HG02571 (cell line): Measurements from ENCODE around the gene C1orf174.

Experiments
- ATAC-seq: cut with Tn5 transposase; IDR thresholded peaks from one replicate; pipeline ENCODE4 v1.9.1; 2021; ENCODE audit warnings: mild to moderate bottlenecking, moderate library complexity; ENCODE audit not compliant: unreplicated experiment

The C1orf174 gene

DNA sequence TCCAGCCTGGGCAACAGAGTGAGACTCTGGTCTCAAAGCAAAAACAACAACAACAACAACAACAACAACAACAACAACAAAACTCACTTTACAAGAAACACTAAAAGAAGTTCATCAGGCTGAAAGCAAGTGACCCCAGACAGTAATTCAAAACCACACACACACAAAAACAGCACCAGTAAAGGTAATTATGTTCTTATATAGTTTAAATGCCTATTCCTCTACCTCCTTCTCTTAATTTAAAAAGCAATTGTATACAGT lies 1.7 kb downstream of the C1orf174 start:
- ATAC-seq = no peak

DNA sequence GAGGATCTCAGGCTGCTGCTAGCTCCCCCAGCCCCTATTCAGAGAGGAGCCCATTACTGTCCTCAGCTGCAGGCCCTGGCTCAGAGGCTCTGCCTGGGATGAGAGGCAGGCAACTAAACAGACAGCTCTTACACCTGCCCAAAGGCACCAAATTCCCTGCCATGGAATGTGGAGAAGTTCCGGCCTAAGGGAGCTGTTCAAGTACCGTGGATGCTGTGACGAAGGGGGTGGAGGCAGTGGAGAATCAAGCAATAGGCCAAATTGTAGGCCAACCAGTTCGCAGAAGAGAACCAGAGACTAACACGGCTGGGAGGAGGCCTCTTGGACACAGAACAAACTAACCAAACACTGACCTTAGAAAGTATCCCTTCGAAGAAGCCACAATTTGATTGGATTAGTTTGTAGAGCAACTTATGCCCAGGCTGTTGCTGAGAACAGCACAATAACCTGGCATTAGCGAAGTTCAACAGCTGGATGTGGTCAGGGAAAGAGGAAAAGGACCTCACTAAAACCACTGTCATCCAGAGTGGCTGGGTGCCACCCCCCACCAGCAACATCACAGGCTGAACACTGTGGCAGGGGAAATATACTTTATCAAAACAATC lies 3.6 kb downstream of the C1orf174 start:
- no peak for ATAC-seq

DNA sequence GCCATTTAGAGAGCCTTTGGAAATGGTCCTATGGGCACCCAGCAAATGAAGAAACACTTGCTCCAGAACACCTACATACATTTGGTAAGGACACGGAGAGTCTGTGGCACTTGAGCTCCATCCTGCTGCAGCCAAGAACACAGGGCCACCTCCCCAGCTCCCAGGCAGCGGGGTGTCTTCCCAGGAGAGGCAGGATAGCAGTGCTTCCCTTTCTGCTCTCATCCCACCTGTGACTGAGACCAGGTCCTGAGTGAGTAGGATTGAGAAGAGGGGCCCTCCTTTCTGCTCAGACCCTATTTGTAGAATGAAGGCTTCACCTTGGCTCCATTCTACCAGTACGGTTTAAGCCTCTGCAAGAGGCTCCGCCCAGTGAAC lies 4.1 kb downstream of the C1orf174 start:
- no peak for ATAC-seq

DNA sequence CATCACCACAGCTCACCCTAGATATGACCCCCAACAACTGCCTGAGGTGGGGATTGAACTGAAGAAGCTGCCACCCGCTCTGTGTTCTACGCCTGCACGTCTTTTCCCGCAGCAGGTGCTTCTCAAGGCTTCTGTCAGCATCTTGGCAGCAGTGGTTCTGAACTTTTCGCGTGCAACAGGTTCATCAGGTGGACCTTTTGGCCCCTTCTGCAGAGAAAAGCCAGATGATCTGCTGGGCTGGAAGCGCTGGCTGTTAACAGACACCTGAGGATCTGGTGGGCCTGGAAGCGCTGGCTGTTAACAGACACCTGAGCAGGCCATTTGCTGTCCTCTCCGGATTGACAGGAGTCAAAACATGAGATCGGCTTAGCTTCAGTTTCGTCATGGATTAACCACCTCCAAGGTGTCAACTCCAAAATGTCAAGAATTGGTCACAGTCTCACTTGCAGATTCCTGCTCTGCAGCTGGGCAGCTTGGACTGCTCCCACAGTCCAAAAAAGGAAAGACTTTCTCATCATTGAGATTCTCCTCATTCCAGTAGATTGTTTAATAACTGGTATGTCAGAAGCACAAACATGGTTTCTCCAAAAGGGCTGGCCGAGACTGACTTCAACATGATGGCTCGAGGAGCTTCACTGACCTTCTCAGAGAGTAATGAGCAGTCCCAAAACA lies 4.7 kb downstream of the C1orf174 start:
- ATAC-seq = no peak

DNA sequence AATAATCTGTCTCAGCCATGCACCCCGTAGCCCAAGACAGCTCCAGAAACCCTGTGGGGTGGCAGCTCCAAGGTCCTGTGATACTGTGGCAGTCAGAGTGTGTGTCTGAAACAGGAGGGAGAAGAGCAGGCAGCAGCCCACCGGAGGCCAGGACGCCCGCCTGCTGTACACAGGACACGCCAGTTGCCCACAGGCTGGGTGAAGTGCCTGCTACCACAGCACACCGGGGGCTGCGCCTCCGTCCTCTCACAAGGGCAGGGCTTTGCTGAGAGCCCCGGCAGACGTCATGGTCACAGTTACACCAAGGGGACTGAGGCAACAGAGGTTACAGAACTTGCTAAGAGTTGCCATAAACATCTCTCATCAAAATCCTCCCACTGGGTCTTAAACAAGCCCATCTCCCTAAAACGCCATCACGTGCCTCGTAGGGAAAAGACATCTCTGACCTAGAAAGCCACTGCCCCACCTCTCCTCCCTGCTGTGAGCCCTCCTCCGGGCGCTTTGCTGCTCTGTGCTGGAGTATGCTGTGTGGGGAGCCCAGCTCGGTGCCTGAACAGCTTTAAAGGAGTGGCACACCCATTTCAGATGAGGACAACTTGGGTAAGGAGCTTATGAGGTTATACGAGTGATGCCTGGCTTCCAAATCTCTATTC lies 5.3 kb downstream of the C1orf174 start:
- no peak for ATAC-seq

DNA sequence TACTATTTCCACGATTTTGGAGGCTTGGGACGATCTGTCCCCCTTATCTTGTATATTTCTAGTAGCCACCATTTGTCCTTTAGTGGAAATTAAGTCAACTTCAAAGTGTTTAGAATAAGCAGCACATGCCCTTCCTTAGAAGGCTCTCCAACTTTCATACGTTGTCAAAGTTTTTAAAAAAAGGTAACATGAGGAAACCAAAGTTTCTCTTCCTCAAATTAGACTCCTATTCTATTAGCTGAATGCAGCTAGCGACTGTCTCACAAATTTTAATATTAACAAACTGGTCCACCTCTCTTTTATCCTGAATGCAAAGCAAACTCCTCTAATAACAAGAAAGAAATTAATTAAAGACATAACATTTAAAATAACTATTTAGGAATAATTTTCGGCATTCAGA lies 6.9 kb downstream of the C1orf174 start:
- no peak for ATAC-seq

DNA sequence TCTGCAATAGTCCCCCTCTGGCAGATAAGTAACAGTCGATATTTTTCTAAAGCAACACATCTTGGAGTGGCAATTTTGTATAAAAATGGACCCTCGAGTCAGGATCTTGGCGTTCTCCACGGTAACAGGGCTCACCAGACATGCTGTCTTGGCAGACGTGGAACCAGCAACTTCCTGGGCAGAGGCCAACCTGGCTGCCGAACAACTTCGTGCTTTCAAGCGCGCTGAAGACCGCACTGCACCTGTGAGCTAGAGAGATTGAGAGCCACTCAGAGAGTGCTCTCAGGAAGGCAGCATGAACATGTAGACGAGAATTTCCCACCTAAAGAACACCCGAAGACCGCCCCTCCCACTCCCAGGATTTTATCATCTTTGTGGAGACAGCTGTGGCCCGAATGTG lies 7.3 kb downstream of the C1orf174 start:
- ATAC-seq = no peak

DNA sequence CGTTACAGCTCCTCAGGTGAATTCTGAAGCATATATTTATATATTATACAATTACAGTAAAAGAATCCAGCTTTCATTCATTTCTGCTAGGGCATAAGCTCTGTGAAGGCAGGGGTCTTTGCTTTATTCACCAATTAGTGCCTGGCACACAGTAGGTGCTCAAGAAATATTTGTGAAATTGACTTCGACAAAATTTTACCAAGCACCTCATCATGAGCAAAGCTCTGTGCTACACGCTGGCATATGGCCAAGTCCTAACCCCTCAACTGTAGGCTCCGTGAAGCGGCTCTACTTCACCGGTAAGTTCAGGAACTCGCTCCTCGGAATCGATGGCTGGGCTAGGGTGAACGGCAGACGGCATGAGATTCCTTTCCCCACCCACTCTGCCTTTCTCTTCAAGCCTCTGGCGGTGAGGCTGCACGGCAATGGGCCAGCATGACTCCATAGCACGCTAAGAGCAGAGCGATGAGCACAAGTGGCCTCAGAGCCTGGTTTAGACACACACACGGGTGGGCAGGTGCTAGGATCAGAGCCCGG lies 8.7 kb downstream of the C1orf174 start:
- no peak for ATAC-seq

DNA sequence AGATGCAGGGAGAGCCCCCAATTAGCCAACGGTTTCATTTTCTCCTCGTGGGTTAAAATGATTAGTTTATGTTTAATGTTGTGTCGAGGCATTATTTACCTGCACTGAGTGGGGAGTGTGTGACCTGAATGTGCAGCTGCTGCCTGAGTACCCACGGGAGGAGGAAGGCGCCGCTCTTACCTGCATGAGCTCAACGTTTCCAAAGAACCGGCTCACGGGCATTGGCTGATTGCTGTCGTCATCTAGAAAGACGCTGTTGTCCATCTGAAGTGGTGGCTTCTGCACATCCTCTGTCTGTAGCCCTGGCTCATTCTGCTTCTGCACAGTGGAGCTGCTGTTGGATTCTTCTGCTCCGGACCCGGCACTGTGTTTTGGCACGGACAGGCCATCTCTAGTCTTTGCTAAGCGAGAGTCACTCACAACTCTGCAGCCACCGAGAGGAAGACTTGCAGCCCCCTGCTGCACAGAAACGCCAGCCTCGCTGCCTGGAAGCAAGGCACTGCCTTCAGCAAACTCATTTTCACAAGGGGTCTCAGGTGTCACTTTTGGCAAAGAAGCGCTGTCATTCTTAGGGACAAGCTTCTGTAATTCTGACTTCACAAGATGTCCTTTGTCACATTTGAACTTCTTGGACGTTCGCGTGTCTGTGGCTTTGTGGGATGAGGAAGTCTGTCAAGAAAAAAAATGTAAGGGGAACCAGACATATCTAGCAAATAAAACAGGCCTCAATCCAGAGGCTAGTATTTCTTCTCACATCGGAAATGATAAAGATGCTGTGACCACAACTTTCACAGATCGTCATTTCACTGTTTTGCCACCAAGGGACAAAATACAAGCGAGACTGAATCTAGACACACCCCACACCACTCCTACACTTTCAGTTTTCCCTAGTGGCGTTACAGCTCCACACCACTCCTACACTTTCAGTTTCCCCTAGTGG lies 9.4 kb downstream of the C1orf174 start:
- no peak for ATAC-seq

DNA sequence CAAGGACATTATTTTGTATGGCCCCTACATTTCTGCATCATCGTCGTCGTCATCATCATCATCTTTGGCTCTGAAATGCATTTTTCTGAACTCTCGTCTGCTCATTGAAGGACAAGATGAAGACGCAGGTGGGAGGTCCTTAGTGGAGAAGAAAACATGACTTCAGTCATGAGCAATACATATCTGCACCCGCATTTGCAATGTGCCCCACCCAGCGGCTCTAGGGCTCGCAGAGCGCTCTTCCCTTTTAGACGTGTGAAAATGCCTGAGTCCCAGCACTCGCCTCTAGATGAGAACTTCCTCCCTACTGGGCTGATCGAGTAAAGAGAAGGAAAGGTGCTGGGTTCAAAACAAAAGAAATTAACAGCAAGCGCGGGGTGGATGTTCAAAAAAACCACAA lies 10.1 kb downstream of the C1orf174 start:
- ATAC-seq = no peak

DNA sequence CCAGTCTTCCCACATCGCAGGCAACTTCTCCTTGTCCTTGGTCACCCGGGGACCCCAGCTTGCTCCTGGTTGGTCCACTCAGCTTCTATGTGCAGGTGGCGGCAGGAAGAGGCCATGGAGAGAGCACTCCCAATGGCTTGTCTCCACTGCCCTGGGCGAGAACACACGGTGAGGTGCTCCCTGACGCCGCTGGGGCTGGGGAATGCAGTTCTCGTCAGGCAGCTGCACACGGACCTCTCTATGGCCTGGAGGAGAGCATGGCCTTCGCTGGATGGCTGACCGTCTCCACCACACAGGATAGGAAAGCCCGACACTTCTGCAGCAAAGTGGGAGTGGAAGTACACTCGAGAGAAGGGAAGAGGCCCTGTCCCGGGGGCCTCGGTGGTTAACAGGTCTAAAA lies 11.8 kb downstream of the C1orf174 start:
- no peak for ATAC-seq

DNA sequence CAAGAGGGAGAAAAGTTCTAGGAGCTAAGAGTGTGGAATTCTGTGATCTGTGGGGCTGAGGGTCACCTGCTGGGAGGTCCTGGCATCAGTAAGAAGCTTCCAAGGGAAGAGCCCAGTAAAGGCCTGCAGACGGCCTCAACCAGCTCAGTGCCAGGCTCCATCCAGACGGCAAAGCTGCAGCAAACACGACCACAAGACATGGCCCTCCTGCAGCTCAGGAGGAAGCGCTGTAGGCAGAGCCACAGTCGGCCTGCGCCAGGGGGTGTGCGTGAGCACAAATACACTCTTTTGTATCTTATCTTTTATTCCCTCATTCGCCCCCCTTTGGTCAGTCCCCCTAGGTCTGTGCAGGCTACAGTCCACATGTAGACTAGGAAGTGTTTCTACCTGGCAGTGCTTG lies 13.4 kb downstream of the C1orf174 start:
- no peak for ATAC-seq

DNA sequence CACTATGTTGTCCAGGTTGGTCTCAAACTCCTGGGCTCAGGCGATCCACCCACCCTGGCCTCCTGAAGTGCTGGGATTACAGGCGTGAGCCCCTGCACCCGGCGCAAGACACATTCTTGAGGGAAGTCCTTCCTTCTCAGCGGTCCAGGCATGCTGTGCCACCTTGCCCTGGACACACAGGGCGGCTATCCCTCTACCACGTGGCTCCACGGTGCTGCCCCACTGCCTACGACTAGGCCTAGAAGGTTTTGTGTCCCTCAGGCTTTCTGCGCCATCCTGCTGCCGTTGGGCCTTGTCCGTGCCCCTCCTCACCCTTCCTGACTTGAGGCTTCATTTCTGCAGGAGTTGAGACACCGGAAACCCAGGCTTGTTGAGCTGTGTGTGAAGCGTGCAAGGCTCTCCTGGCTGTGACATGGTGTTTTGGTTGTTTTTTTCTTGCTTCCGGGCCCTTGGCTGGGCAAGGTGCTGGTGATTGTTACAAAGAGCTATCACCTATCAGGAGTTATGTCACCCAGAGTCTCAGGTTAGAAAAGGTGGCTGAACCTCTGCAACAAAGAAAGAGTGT lies 13.9 kb downstream of the C1orf174 start:
- no peak for ATAC-seq

DNA sequence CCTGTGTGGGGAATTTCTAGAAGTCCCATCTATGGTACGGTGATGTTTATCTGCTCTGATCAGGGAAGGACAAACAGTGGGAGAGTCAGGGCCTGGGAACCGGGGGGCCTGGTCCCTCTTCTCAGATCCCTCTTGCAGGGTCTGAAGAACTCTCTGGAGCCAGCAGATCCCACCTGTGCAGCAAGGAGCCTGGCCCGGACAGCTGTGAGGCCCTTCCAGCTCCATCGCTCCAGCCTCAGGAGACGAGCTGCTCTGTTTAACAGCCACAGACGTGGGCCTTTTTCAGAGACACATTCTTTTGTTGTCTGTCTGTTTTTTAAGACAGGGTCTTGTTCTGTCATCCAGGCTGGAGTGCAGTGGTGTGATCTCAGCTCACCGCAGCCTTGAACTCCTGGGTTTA lies 14.5 kb downstream of the C1orf174 start:
- ATAC-seq = no peak

DNA sequence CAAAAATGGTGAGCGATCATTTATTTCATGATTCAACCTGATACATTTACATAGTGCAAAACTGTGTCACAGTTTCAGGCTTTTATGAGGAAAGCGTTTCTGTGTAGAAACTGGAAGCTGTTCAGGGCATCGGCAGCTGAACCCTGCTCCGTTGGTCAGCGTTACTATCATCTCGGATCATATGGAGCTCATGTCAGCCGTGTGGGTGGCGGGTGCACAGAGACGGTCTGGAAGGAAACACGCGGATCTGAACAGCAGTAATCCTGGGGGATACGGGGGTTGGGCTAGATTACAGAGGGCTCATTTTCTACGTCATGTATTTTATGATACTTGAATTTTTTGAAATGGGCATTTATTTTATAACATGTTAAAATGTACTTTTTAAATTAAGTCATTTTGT lies 15.1 kb downstream of the C1orf174 start:
- no peak for ATAC-seq

DNA sequence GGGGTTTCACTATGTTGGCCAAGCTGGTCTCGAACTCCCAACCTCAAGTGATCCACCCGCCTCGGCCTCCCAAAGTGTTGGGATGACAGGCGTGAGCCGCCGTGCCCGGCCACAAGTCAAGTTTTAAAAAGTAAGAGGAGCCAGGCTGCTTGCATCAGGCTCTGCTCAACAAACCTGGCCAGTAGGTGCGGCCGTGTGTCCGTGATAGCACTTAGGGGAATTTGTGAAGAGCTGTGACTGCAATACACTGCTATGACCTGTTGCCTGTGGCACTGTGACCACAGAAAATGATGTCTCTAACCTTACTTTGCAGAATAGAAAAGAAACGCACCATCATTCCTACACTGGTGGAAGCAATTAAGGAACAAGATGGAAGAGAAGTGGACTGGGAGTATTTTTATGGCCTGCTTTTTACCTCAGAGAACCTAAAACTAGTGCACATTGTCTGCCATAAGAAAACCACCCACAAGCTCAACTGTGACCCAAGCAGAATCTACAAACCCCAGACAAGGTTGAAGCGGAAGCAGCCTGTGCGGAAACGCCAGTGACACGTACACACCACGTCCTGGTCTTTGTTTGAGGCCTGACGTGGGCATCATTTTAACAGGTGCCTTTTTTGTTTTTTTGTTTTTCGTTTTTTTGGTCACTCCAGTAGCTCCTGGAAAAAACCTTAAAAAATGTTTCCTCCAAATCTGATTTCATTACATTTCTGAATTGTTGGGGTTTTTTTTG lies 16.7 kb downstream of the C1orf174 start:
- no peak for ATAC-seq

DNA sequence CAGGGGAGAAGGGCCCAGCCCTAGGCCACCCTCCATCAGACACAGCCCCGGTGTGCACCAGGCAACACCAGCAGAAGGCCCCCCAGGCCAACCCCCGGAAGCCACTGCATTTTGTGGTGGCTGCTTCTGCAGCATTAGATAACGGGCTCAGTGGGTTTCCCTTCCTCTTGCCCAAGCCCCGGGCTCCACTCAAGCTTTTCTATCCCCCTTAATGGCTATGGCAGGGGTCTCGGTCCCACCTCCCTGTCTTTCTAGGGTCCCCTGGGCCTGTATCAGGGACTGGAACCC lies 18.9 kb downstream of the C1orf174 start:
- no peak for ATAC-seq

DNA sequence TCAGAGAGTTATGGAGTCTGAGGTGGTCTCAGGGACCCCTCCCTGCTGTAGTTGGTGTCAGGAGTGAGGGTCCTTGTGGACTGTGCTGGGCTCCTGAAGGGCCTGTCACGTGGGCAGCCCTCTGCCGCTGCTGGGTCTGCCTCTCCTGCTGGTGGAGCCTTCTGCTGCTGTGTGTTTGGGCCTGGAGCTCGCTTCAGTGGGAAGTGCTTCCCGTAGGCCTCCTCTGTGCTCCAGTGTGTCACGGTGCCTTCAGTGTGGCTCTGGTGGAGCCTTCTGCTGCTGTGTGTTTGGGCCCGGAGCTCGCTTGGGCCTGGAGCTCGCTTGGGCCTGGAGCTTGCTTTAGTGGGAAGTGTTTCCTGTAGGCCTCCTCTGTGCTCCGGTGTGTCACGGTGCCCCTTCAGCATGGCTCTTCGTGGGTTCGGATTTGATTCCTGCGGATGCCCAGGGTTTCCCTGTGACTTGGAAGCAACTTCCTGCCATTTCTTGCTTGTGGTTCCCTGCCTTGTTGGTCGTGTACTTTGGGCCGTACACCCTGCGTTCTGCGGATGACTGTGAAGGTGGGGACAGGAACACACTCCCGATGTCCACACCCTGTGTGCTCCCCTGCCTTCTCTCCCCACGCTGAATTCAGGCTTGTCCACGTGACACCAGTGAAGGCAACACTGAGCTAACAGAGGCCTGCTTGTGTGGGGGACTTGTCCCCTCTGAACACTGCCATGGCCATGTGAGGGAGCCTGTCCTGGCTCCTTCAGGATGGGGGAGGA lies 19.5 kb downstream of the C1orf174 start:
- no peak for ATAC-seq

DNA sequence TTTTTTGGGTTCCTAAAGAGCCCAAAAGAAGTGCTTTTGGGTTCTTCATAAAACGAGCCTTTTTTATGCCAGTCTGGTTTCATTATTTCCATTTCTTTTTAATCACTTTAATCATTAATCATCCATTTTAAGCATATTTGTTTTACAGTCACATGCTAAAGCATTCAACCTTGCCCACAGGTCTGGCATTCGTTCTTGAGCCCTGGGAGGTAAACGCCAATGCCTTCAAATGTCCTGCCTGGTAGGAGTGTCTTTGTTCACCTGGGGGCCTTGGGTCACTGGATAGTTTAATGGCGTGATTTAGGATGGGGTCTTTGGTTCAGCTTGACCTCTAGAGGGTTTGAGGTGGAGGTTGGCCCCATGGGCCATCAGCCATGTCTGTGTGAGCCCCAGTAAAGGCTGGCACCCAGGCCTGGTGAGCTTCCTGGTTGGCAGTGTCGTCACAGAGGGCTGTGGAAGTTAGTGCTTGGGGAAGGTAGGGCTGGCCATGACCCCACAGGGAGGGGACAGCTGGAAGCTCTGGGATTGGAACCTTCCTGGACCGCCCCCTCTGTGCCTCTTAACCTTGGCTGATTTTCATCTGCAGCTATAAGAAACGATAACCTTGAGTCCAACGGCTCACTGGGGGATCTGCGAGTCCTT lies 20.2 kb downstream of the C1orf174 start:
- ATAC-seq = no peak

DNA sequence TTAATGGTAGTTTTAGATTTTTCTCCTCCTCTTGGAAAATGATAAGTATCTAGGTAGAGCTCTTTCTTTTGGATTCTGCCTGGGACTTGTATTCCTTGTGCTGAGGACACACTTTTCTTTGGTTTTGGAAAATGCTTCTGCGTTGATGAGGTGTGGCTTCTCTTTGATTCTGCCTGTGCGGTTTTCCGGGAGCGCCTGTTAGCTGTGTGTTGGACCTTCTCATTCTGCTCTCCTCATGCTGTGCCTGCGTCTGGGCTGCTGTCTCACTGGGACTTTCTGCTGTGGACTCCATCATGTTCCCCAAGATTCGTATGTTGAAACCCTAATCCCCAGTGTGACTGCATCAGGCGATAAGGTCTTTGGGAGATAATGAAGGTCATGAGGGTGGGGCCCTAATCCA lies 21.0 kb downstream of the C1orf174 start:
- no peak for ATAC-seq
